Breast epithelium (tissue), 4 donors: ENCODE data around the gene SLC5A6. TPM values are rescaled to one million over a fixed set of nuclear protein-coding genes. Genes with fewer than 3 reads are reported as not detected.

ENCODE experiments used
- DNase-seq, 2 donors: peaks; one replicate each; pipeline ENCODE4 v3.0.0-alpha.2; 2019; ENCODE audit warnings: low spot score in 2 of 2
- H3K27ac ChIP-seq, 2 donors: fragments of 200-600 bp; sonication (generic) in 1 of 2; one replicate each; pipeline ENCODE4 v1.5.1; 2016 to 2019; ENCODE audit warnings: mild to moderate bottlenecking in 1 of 2
- H3K27me3 ChIP-seq, 2 donors: fragments of 200-600 bp; sonication (generic) in 1 of 2; one replicate each; pipeline versions ENCODE4 v1.5.1 to v1.6.0; 2017 to 2019; ENCODE audit warnings: control low read depth in 1 of 2, mild to moderate bottlenecking in 1 of 2
- H3K36me3 ChIP-seq: fragments of 200-600 bp; one replicate; pipeline ENCODE4 v1.5.1; 2019
- H3K4me1 ChIP-seq, 2 donors: fragments of 200-600 bp; sonication (generic); one replicate each; pipeline ENCODE4 v1.5.1; 2016 to 2019; ENCODE audit warnings: control low read depth in 1 of 2
- H3K4me3 ChIP-seq, 3 donors: fragments of 200-600 bp; sonication (generic); 1 replicate in 2 of 3; 2 replicates in 1 of 3; pipeline ENCODE4 v1.5.1; 2016 to 2019; ENCODE audit warnings: mild to moderate bottlenecking in 3 of 3, moderate library complexity in 2 of 3
- H3K9me3 ChIP-seq, 2 donors: fragments of 200-600 bp; sonication (generic) in 1 of 2; one replicate each; pipeline ENCODE4 v1.5.1; 2016 to 2019; ENCODE audit warnings: control low read depth in 1 of 2
- POLR2A ChIP-seq: fragments of 450-650 bp; IDR thresholded peaks from one replicate; pipeline ENCODE4 v1.6.1; 2016; ENCODE audit warnings: antibody characterized with exemption, mild to moderate bottlenecking, moderate library complexity
- POLR2AphosphoS5 ChIP-seq, 3 donors: sonication (generic); formaldehyde crosslinking; IDR thresholded peaks; one replicate each; pipeline ENCODE4 v1.6.1; 2017; ENCODE audit warnings: antibody characterized with exemption in 3 of 3
- intact Hi-C: fragments of 100-400 bp; cut with DNase I; formaldehyde crosslinking; loops from one replicate; pipeline ENCODE4 v1.15.1; 2023; ENCODE audit warnings: low total_unique reads
- total RNA-seq, 3 donors: library from RNA; depleted of rRNA; stranded (reverse); fragments of >200 nt; gene quantifications; one replicate each; pipeline ENCODE4 v1.1.0, GENCODE V29; 2016
- TF ChIP-seq, protein P1 (sequence below), 3 donors: fragments of 450-650 bp; IDR thresholded peaks; one replicate each; pipeline ENCODE4 v1.5.1; 2016 to 2017; ENCODE audit warnings: antibody characterized with exemption in 3 of 3, mild to moderate bottlenecking in 3 of 3, moderate library complexity in 3 of 3

The SLC5A6 gene
- total RNA-seq, 3 donors from 2014 or later, result 43.4 to 86.2 (median 84.9) TPM

DNA sequence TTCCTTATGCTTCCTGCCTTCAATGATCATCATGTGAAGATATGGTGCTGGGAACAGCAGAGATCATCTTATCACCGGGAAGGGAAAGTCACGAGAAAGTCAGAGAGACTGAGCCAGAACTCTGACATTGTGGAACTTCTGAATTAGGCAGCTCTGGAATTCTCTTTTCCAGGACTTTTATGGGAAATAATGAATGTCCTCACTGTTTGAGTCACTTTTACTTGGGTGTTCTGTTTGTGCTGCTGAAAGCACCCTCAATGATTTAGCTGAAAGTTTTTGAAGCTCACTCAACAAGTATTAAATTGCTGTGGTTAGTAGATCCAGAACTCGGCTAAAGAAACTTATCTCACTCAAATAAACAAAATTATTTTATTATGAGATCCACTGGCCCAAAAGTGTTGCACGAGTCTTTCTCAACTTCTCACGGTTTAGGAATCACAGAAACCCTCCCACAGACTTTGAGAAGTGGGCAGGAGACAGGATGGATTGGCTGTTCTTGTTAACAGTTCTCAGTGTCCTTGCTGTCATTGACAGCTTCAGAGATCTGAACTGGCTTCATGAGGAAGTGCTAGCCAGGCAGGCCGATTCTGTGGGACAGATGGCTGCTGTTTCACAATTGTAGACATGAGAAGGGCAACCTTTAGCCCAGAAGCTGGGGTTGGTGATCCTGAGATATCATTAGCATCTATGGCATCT is 26.6 kb downstream of the SLC5A6 start:
- H3K36me3 ChIP-seq, result no peaks in the 10 kb centered on the region
- intact Hi-C loops, result no loop called here
- TF ChIP-seq POLR2A (no peak), POLR2AphosphoS5 (IDR thresholded peaks at IDR 0.05) (peak; percentile 55 to 60 (median 57))
- TF ChIP-seq, protein P1, sequence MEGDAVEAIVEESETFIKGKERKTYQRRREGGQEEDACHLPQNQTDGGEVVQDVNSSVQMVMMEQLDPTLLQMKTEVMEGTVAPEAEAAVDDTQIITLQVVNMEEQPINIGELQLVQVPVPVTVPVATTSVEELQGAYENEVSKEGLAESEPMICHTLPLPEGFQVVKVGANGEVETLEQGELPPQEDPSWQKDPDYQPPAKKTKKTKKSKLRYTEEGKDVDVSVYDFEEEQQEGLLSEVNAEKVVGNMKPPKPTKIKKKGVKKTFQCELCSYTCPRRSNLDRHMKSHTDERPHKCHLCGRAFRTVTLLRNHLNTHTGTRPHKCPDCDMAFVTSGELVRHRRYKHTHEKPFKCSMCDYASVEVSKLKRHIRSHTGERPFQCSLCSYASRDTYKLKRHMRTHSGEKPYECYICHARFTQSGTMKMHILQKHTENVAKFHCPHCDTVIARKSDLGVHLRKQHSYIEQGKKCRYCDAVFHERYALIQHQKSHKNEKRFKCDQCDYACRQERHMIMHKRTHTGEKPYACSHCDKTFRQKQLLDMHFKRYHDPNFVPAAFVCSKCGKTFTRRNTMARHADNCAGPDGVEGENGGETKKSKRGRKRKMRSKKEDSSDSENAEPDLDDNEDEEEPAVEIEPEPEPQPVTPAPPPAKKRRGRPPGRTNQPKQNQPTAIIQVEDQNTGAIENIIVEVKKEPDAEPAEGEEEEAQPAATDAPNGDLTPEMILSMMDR (IDR thresholded peaks at IDR 0.05), result no peak
- peaks cover 0 to 8% of the 10 kb centered on the region in 2 donors for H3K4me1 ChIP-seq
- H3K9me3 ChIP-seq, result no peaks in the 10 kb centered on the region
- peak overlapping the region; percentile 72 to 91 for H3K27ac ChIP-seq
- no peak for DNase-seq
- H3K27me3 ChIP-seq, result no peaks in the 10 kb centered on the region
- no peak overlapping the region for H3K4me3 ChIP-seq

GRCh38 chr2:27184115-27184514 is 28.0 kb downstream of the SLC5A6 start:
- Histone ChIP-seq H3K36me3 (no peaks in the 10 kb centered on the region), H3K4me1 (peaks cover 0 to 8% of the 10 kb centered on the region in 2 donors), H3K9me3 (no peaks in the 10 kb centered on the region), H3K27me3 (no peaks in the 10 kb centered on the region), H3K4me3 (no peak overlapping the region), H3K27ac (peak overlapping the region; percentile 72 to 91)
- TF ChIP-seq POLR2AphosphoS5 (IDR thresholded peaks at IDR 0.05) (peak in 1 of 3 donors; percentile 79), POLR2A (no peak)
- TF ChIP-seq, protein P1 (IDR thresholded peaks at IDR 0.05), result no peak
- intact Hi-C loops, result no loop called here
- no peak for DNase-seq

DNA sequence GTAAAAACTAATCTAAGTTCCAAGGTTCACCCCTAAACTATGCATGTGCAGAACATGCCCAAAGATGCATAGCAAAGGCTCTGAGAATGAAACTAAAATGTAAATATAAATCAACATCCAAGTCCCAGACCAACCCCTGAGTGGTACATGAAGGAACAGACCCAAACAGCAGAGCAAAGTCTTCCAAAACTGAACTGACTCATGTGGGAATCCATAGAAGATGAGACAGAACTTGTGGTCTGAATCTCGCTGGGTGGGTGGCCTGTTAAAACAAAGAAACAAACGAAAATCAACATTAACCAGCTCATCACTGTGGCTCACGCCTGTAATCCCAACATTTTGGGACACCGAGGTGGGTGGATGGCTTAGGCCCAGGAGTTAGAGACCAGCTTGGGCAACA is 29.7 kb downstream of the SLC5A6 start:
- TF ChIP-seq, protein P1 (IDR thresholded peaks at IDR 0.05), result no peak
- TF ChIP-seq POLR2AphosphoS5 (IDR thresholded peaks at IDR 0.05) (no peak), POLR2A (no peak)
- H3K36me3 ChIP-seq, result no peaks in the 10 kb centered on the region
- H3K27ac ChIP-seq, result peak overlapping the region in 1 of 2 donors; percentile 94
- H3K27me3 ChIP-seq, result no peaks in the 10 kb centered on the region
- H3K4me3 ChIP-seq, result no peak overlapping the region
- no peaks in the 10 kb centered on the region for H3K9me3 ChIP-seq
- H3K4me1 ChIP-seq, result peaks cover 0 to 8% of the 10 kb centered on the region in 2 donors
- DNase-seq, result no peak
- intact Hi-C loops, result no loop called here

GRCh38 chr2:27179344-27180000 is 32.6 kb downstream of the SLC5A6 start:
- Histone ChIP-seq H3K36me3 (no peaks in the 10 kb centered on the region), H3K27me3 (no peaks in the 10 kb centered on the region), H3K9me3 (no peaks in the 10 kb centered on the region), H3K27ac (peak overlapping the region; percentile 73 to 94), H3K4me3 (no peak overlapping the region), H3K4me1 (peaks cover 0 to 11% of the 10 kb centered on the region in 2 donors)
- intact Hi-C loops, result loop anchor here (5.0 kb wide), 1 partner anchor 38 kb away; the partner anchor contains the start of gene CAD
- no peak for TF ChIP-seq POLR2AphosphoS5 (IDR thresholded peaks at IDR 0.05)
- TF ChIP-seq, protein P1 (IDR thresholded peaks at IDR 0.05), result no peak
- no peak for TF ChIP-seq POLR2A
- DNase-seq, result no peak

GRCh38 chr2:27178469-27178868 is 33.6 kb downstream of the SLC5A6 start:
- H3K36me3 ChIP-seq, result no peaks in the 10 kb centered on the region
- H3K9me3 ChIP-seq, result no peaks in the 10 kb centered on the region
- no peak overlapping the region for H3K27ac ChIP-seq
- TF ChIP-seq POLR2A (no peak), POLR2AphosphoS5 (IDR thresholded peaks at IDR 0.05) (no peak)
- TF ChIP-seq, protein P1 (IDR thresholded peaks at IDR 0.05), result no peak
- intact Hi-C loops, result loop anchor here (5.0 kb wide), 1 partner anchor 39 kb away; the partner anchor contains the start of gene CAD
- no peak for DNase-seq
- H3K4me3 ChIP-seq, result no peak overlapping the region
- no peaks in the 10 kb centered on the region for H3K27me3 ChIP-seq
- H3K4me1 ChIP-seq, result peaks cover 0 to 11% of the 10 kb centered on the region in 2 donors
